GM20000 (cell line): ENCODE results near the gene PI4K2B.

Experiments
- DNase-seq: peaks from one replicate; pipeline ENCODE4 v3.0.0; 2012; ENCODE audit warnings: low spot score
- TF ChIP-seq, protein P1 (sequence below): IDR thresholded peaks from 2 replicates; pipeline ENCODE4 v1.5.1; 2012; ENCODE audit warnings: mild to moderate bottlenecking, control low read depth; ENCODE audit errors: extremely low read depth, missing control alignments

The PI4K2B gene

DNA sequence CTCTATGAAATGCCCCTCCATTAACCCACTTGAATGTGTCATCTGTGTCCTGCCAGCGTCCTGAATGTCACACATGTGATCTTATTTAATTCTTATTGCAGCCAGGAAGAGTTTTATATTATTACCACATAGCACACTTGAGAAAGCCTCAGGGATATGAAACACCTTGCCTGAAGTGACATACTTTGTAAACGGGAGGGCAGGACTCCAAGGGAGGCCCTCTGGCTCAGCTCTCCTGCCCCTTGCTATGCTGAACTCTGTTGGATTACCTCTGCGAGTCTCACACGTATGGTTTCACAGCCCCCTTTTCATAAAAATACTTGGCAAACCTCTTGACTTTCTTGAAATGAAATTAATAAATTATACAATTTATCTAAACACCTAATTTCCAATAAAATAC, 67.6 kb downstream of the PI4K2B start:
- DNase-seq = no peak
- TF ChIP-seq, protein P1, sequence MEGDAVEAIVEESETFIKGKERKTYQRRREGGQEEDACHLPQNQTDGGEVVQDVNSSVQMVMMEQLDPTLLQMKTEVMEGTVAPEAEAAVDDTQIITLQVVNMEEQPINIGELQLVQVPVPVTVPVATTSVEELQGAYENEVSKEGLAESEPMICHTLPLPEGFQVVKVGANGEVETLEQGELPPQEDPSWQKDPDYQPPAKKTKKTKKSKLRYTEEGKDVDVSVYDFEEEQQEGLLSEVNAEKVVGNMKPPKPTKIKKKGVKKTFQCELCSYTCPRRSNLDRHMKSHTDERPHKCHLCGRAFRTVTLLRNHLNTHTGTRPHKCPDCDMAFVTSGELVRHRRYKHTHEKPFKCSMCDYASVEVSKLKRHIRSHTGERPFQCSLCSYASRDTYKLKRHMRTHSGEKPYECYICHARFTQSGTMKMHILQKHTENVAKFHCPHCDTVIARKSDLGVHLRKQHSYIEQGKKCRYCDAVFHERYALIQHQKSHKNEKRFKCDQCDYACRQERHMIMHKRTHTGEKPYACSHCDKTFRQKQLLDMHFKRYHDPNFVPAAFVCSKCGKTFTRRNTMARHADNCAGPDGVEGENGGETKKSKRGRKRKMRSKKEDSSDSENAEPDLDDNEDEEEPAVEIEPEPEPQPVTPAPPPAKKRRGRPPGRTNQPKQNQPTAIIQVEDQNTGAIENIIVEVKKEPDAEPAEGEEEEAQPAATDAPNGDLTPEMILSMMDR = no peak

DNA sequence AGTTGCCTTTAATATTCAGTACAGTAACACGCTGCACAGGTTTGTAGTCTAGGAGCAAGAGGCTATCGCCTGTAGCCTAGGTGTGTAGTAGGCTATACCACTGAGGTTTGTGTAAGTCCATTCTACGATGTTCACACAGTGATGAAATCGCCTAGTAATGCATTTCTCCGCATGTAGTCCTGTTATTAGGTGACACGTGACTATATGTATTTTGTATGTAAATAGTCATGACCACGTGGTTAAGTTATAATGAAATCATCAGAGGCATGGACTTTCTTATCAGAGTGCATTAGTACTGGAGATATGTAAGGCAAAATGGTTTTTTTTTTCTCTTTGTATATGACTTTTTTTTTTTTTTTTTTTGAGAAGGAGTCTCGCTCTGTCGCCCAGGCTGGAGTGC, 68.8 kb downstream of the PI4K2B start:
- TF ChIP-seq, protein P1 = no peak
- DNase-seq = no peak

DNA sequence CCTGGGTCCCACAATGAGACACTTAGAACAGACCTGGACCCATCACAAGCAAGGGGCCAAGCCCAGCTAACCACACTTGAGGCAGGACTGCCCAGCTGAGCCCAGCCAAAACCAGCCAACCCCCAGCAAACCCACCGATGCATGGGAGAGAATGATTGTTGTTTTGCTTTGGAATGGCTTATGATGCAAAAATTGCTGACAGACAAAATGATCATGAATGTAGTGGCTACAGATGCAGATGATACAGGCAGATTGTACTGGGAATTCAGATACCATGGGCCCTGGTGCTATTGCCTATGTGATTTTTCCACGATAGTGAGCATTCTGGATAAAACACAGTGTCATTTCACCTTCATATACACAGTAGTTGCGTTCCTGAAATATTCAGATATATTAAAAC, 69.7 kb downstream of the PI4K2B start:
- TF ChIP-seq, protein P1 = no peak
- DNase-seq = no peak

DNA sequence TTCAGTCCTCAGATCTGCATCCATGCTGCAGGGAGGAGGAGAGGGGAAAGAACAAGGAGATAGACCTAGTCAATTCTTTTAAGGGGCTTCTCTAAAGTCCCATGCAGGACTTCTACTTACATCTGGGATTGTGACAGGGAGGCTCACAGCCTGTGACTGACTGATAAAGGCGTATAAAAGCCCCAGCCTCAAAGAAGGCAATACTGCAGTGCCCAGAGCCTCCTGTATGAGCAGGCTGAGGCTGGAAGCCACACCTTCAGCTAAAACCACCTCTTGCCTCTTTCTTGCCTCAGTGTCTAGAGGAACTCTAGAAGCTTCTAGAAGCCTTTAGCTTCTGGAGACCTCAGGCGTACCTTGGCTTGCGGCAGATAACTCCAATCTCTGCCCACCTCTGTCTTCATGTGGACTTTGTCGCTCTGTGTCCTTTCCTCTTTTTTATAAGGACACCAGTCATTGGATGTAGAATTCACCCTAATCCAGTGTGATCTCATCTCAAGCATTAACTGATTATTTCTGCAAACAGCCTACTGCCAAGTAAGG, 72.8 kb downstream of the PI4K2B start:
- TF ChIP-seq, protein P1 = no peak

DNA sequence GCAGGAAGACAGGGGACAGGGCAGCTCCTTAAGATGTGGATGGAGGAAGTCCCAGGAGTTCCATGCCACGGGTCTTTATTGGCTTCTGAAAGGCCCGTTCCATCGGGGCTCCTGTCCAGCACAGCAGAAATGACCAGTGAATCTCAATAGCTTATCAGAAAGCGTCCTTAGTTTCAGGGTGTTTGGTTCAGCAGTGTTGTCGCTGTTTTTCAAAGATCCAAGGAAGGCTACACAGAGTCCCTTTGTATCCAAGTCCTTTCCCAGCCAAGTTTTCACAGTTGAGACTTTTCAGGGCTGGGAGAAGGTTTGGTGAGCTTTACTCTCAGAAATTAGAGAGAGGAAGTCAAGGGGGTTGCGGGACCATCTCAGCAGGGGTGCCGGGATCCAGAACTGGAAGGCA, 73.8 kb downstream of the PI4K2B start:
- no peak for DNase-seq
- TF ChIP-seq, protein P1 = no peak

More for the DNA sequence above, 72.8 kb downstream of the PI4K2B start:
- DNase-seq = no peak

DNA sequence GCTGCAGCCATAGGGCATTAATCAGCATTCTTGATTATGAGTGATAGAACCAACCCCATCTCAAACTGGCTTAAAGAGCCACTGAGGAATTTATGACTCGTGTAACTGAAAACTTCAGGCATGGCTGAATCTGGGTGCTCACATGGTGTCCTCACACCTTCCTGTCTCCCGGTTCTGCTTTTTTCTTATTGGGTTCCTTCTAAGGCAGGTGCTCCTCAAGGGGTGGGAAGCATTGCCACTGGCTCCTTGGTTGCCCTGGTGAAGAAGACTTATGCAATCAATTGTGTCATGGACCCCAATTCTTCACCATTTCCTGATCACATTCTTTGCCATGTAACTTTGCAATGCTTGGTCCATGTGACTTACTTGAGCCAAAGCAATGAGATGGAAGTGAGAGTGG, 74.5 kb downstream of the PI4K2B start:
- no peak for DNase-seq
- TF ChIP-seq, protein P1 = no peak

DNA sequence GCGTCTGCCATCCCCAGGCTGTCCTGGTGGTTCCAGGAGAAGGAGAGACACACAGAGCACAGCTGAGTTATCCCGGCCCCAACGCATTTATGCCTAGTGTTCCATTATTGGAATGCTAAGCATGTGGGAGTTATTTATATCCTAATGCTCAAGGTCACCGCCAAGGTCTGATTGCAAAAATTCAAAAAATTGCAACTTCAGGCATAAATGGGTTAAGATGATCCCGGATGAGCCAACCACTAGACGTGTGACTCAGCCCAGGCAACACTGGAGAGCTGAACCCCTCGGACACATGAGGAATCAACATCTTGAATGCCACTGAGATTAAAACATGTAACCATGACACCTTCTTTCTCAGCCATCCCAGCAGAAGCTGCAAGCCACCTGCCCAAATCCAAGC, 74.9 kb downstream of the PI4K2B start:
- TF ChIP-seq, protein P1 = no peak
- DNase-seq = no peak
